ENCODE results near the gene PRKG1.
A peak's percentile ranks its signal among the peaks of the same experiment; 100 is the strongest.

Gene PRKG1

DNA sequence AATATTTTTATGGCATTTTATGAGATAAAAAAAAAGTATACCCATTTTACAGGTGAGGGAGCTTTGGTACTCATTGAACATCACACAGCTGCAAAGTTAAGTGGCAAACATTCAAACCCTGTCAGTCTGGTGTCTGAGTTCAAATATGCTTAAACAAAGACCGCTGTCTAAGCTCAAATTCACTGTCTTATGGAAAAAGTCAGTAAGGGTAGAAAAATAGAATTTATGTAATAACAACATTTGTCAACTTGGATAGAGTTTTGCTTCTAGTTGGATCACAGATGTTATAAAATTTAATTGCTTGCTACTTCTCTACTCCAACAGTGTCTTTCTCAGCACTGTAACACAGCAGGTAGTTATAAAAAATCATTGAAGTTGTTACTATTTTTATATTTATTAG lies 786.8 kb downstream of the PRKG1 start:
- H3K4me3 ChIP-seq (ENCODE audit: low read length) = no peak overlapping the region

DNA sequence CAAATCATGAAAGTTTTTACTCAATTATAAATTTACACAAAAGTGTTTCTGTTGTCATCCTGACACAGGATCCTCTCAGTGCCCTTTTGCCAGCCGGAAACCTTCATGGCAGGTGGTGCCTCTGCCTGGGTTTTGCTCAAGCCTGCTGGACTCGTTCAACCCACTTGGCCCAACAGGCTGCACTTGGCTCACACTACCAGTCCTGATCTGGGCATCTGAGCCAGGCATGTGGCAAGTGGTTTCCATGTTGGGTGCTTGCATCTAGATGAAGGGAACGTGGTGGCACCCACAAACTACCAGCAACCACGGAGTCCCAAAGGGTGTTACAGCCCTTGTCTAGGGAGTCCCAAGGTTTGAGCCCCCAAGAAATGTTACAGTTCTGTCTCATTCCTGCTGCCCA lies 787.4 kb downstream of the PRKG1 start:
- TF ChIP-seq, protein P1, sequence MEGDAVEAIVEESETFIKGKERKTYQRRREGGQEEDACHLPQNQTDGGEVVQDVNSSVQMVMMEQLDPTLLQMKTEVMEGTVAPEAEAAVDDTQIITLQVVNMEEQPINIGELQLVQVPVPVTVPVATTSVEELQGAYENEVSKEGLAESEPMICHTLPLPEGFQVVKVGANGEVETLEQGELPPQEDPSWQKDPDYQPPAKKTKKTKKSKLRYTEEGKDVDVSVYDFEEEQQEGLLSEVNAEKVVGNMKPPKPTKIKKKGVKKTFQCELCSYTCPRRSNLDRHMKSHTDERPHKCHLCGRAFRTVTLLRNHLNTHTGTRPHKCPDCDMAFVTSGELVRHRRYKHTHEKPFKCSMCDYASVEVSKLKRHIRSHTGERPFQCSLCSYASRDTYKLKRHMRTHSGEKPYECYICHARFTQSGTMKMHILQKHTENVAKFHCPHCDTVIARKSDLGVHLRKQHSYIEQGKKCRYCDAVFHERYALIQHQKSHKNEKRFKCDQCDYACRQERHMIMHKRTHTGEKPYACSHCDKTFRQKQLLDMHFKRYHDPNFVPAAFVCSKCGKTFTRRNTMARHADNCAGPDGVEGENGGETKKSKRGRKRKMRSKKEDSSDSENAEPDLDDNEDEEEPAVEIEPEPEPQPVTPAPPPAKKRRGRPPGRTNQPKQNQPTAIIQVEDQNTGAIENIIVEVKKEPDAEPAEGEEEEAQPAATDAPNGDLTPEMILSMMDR (conservative IDR thresholded peaks at IDR 0.05; ENCODE audit: low read length) = no peak
- no peak for DNase-seq (ENCODE audit: low read depth)
- no peak overlapping the region for H3K4me3 ChIP-seq (ENCODE audit: low read length)

More for the DNA sequence above, 786.8 kb downstream of the PRKG1 start:
- TF ChIP-seq, protein P1 (conservative IDR thresholded peaks at IDR 0.05; ENCODE audit: low read length) = no peak
- no peak for DNase-seq (ENCODE audit: low read depth)

DNA sequence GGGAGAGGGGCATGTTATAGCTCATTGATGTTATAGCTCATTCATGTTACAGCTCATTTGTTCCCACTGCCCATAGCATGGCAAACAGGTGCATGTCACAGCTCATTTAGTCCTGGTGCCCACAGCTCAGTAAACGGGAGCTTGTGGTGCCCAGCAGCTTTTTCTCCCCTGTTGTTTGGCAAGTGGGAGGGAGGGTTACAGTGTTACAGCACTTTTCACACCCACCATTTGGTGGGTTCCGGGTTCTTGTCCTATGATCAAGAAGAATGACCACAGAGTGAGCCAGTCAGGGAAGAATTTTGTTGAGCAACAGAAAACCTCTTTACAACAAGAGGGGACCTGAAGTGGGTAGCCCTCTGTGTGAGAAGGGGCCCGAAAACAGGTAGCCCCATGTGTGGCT lies 787.9 kb downstream of the PRKG1 start:
- no peak overlapping the region for H3K4me3 ChIP-seq (ENCODE audit: low read length)
- DNase-seq (ENCODE audit: low read depth) = no peak
- TF ChIP-seq, protein P1 (conservative IDR thresholded peaks at IDR 0.05; ENCODE audit: low read length) = no peak

DNA sequence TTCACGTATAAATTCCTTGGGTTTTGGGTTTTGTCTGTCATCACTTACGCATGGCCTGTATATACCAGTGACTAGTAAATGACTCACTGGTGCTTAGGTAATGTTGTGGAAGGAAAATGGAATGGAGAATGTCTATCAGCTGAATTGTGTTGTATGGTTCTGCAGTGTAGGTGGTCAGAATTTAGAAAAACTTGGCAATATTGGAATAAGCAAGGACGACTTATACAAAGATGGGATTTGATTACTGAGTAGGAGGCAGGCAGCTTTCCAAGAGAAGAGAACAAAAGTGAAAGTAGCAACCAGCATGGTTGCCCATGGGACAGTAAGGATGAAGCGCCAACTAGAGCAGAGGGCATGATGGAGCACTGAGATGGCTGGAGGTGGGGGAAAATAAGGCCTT lies 793.7 kb downstream of the PRKG1 start:
- TF ChIP-seq, protein P1 (conservative IDR thresholded peaks at IDR 0.05; ENCODE audit: low read length) = no peak
- no peak overlapping the region for H3K4me3 ChIP-seq (ENCODE audit: low read length)
- peak; percentile 87 for DNase-seq (ENCODE audit: low read depth)

DNA sequence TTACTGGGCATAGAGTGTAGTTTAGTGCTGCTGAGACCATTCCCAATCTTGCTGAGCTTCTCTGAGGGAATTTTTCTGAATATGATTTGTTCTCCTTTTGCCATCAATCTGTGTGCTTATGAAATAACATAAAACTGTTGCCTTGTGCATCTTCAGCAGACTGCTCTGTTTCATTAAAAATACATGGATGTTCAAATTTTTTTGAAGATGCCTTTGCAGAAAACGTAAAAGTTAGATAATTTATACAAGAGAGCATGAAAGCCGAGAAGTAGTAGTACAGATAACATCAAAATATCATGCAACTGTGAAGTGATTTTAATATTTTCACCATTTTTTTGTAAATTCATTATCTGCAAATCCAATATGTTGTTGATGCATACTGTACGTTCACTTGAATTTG lies 799.8 kb downstream of the PRKG1 start:
- DNase-seq (ENCODE audit: low read depth) = no peak
- TF ChIP-seq, protein P1 (conservative IDR thresholded peaks at IDR 0.05; ENCODE audit: low read length) = no peak
- H3K4me3 ChIP-seq (ENCODE audit: low read length) = no peak overlapping the region

DNA sequence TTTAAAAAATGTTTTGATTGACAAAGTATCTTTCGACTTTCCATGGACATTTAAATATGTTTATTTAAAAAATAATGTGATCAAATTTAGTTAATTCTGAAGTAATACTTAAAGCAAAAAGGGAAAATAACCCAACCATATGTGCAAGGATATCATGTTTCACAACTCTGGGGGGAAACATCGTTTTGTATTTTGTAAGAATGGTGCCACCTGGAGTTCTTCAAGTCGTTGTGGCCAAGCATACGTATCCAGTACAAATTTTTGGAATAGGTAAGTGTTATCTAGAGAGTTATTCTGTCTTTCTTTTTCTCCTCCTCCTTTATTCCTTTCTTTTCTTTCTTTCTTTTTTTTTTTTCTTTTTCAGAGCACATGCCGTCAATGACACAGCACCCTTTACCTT lies 801.3 kb downstream of the PRKG1 start:
- H3K4me3 ChIP-seq (ENCODE audit: low read length) = no peak overlapping the region
- no peak for DNase-seq (ENCODE audit: low read depth)
- TF ChIP-seq, protein P1 (conservative IDR thresholded peaks at IDR 0.05; ENCODE audit: low read length) = no peak

DNA sequence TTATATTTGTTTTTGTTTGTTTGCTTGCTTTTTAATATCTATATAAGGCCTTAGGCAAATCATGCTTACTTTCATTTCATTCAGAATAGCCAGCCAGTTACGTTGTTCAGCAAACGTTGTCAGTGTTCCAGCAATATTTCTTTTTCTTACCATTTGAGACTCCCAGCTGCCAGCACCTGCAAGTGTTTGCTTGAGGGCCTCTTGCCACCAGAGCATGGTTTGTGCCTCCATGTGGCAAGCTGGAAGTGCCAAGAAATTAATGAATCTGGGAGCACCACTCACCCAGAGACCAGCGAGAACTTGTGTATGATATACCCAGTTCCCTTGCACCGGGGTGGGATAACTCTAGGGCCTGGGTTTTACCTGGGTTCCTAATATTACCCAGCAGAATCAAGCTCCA lies 802.2 kb downstream of the PRKG1 start:
- no peak overlapping the region for H3K4me3 ChIP-seq (ENCODE audit: low read length)
- TF ChIP-seq, protein P1 (conservative IDR thresholded peaks at IDR 0.05; ENCODE audit: low read length) = no peak
- DNase-seq (ENCODE audit: low read depth) = no peak

Measured in AG10803 (cell line).